GM18505 (cell line): ENCODE data around the gene TBC1D17.

ENCODE experiments used
- ATAC-seq: cut with Tn5 transposase; IDR thresholded peaks from one replicate; pipeline ENCODE4 v1.9.1; 2021; ENCODE audit not compliant: unreplicated experiment
- POLR2A ChIP-seq: IDR thresholded peaks from 4 replicates; pipeline ENCODE4 v1.6.1; 2011; ENCODE audit warnings: borderline replicate concordance; ENCODE audit not compliant: insufficient read depth, insufficient read length; ENCODE audit errors: extremely low read depth

TBC1D17 gene

GRCh38 chr19:49877020-49877878, at the start of gene TBC1D17, which contains the start of gene AKT1S1:
TSS of gene TBC1D17 (plus strand) at chr19:49877702. CDS start at chr19:49877724, 22 bp downstream.
TSS of gene AKT1S1 (minus strand) at chr19:49877355. CDS start at chr19:49873295, 4,060 bp downstream.
- ATAC-seq = peak; percentile 48
- TF ChIP-seq POLR2A = peak; percentile 54

DNA sequence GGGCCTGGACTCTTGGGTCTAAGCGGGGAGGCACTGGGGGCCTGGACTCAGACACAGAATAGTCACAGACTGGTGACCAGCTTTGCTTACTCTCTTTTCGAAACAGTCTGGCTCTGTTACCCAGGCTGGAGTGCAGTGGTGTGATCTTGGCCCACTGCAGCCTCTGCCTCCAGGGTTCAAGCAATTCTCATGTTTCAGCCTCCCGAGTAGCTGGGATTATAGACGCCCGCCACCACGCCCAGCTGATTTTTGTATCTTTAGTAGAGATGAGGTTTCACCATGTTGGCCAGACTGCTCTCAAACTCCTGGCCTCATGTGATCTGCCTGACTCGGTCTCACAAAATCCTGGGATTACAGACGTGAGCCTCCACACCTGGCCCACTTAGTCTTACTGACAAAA, 48.3 kb upstream of the TBC1D17 start:
- ATAC-seq = no peak
- no peak for TF ChIP-seq POLR2A

DNA sequence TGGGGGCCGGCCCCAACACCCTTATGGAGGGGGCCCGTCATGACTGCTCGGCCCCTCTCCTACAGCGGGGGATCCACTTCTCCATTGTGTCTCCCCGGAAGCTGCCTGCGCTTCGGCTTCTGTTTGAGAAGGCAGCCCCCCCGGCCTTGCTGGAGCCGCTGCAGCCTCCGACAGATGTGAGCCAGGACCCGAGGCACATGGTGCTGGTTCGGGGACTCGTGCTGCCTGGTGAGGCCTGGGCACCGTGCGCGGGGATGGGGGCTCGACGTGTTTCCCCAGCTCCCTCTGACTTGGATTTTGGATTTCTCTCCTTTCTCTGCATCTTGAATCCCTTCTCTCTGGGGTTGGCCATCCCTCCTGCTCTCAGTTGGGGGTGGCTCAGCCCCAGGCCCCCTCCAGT, 47.8 kb upstream of the TBC1D17 start:
- no peak for ATAC-seq
- no peak for TF ChIP-seq POLR2A

GRCh38 chr19:49830766-49831165, 46.7 kb upstream of the TBC1D17 start:
- TF ChIP-seq POLR2A = no peak
- ATAC-seq = no peak

DNA sequence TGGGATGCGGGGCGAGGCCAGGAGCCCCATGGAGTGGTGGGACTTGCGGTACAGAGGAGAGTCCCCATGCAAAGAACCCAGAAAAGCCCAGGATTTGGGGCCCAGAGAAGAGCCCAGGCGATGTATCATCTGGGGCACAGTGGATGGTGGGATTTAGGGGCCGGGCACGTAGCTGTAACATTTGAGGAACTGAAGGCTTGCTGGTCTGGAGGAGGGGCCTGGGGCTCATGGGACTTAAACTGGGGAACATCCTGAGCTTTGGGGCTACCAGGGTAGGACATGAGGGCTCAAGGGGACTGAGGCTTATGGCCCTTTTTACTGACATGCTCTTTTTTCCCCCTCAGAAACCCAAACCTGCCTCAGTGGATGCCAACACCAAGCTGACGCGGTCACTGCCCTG, 45.9 kb upstream of the TBC1D17 start:
- TF ChIP-seq POLR2A = no peak

DNA sequence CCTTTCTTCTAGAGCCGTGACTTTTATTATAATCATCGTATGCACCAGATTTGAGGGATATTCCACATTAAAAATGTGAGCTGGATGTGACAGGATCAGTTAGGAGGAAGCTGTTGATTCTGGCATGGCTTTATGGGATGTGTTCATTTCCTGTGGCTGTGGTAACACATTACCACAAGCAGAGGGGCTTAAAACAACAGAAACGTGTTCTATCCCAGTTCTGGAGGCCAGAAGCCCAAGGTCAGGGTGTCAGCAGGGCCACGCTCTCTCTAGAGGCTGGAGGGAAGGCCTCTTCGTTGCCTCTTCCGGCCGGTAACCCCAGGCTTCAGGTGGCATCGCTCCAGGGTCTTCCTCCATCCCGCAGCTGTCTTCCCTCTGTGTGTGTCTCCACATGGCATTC, 44.9 kb upstream of the TBC1D17 start:
- TF ChIP-seq POLR2A = no peak
- ATAC-seq = no peak

More for the DNA sequence above, 45.9 kb upstream of the TBC1D17 start:
- ATAC-seq = no peak

DNA sequence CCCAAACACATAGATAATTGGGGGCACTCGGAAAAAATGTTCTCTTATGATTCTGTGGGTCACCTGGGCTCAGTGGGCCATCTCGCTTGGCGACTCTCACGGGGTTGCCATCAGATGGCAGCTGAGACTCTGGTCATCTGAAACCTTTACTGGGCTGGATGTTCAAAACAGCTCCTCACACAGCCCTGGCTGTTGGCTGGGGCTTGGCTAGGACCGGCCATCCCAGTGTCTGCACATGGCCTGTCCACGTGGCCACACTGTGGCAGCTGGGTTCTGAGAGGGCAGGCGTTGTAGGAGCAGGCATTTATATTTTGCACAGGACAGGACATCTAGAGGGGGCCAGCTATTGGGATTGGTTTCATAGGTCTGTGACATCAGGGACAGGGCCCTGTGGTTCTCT, 43.9 kb upstream of the TBC1D17 start:
- no peak for TF ChIP-seq POLR2A

DNA sequence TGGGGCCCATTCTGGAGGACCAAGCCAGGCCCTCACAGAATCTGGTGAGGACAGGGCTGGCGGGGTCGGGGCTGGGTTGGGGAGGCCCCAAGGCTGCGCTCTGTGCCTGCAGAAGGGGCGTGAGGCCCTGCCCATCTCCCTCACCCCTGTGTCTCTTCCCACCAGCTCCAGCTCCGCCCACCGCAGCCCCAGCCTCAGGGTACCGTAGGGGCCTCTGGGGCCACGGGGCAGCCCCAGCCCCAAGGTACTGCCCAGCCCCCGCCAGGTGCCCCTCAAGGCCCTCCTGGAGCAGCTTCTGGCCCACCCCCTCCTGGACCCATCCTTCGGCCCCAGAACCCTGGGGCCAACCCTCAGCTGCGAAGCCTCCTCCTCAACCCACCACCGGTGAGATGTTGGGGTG, 41.9 kb upstream of the TBC1D17 start:
- no peak for TF ChIP-seq POLR2A
- ATAC-seq = no peak

More for the DNA sequence above, 43.9 kb upstream of the TBC1D17 start:
- ATAC-seq = no peak

DNA sequence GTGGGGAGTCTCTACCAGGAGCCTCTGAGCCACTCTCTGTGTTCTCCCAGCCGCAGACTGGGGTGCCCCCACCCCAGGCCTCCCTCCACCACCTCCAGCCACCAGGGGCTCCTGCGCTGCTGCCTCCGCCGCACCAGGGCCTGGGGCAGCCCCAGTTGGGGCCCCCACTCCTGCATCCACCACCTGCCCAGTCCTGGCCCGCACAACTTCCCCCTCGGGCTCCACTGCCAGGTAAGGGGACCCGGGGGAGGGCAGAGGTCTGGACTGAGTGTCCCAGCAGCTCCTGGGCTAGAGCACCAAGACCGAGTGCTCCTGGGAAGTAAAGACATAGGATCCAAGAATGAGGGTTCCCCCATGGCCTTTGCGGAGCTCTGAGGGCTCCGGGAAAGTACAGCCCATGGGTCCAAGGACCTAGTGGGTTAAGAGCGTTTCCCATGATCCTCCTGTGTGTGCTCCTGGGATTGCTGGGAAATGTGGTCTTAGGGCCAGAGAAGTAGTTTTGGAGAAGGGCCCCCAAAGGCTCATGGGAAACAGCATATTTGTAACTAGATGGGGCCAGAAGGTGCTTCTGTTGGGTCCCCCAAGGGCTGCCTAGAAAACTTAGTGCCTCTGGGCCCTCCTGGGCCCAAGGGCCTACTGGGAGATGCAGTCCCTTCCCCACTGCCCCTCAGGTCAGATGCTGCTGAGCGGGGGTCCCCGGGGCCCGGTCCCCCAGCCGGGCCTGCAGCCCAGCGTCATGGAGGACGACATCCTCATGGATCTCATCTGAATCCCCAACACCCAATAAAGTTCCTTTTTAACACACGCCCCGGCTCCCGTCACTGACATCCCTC, 41.1 kb upstream of the TBC1D17 start:
- no peak for TF ChIP-seq POLR2A
- no peak for ATAC-seq

DNA sequence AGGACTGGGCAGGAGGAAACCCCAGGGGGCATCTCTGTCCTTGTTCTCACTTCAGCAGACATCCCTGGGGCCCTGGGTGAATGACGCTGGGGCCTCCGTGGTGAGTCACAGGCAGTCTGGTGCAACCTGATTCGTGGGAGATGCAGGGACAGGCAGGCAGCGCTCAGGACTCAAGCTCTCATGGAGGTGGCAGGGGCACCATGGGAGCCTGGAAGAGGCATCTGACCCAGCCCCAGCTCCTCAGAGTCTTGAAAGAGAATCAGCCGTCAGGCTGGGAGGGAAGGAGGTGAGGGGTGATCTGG, 40.5 kb upstream of the TBC1D17 start:
- no peak for TF ChIP-seq POLR2A

GRCh38 chr19:49837425-49837824, 40.1 kb upstream of the TBC1D17 start:
- ATAC-seq = no peak
- TF ChIP-seq POLR2A = no peak

More for the DNA sequence above, 40.5 kb upstream of the TBC1D17 start:
- no peak for ATAC-seq

DNA sequence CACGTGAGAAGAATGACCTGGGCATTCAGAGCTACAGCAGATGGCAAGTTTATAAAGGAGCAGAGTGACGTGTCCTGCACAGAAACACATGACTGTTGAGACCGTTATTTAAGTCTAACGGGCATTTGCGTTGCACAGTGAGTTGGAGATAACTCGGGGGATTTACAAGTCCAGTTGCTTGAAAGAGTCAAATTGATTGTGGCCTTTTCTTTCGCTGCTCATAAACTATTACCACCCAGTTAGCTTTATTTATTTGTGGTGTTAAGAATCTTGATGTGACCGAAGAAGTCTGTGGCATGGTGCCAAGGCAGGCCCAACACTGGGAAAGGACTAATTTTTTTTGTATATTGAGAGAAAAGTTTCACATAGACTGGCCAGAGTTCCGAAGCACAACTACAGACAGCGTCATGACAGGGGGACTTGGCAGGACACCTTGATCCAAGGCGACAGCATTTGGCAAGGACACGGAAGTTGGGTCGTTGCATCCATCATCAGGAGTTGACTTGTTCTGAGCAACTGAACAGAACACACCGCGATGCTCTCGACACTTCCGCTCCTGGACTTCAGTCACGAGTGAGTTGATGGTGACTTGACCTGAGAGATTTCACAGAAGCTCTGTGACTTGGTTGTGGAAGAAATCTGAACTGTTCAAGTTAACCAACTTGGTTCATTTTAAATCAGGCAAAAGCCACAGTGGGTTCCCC, 38.5 kb upstream of the TBC1D17 start:
- ATAC-seq = no peak
- TF ChIP-seq POLR2A = no peak

- no peak for TF ChIP-seq POLR2A
- ATAC-seq = no peak
Observed at GRCh38 chr19:49839713-49840112, 37.8 kb upstream of the TBC1D17 start.
